Adrenal gland (tissue), 12 donors: ENCODE data around the gene RASGRF2. TPM values are rescaled to one million over a fixed set of nuclear protein-coding genes. Genes with fewer than 3 reads are reported as not detected.

Experiments
- DNase-seq, 7 donors: peaks; one replicate each; pipeline ENCODE4 v3.0.0-alpha.2; 2019 to 2020
- H3K27ac ChIP-seq, 5 donors: fragments of 200-600 bp; sonication (generic) in 4 of 5; 1 replicate in 3 of 5; 2 replicates in 2 of 5; pipeline versions ENCODE4 v1.5.1 to v1.8.0; 2016 to 2020; ENCODE audit warnings: mild to moderate bottlenecking in 1 of 5
- H3K27me3 ChIP-seq: fragments of 200-600 bp; 2 replicates; pipeline ENCODE4 v1.8.0; 2021
- H3K36me3 ChIP-seq, 2 donors: fragments of 200-600 bp; replicated peaks in 1 of 2; 1 replicate in 1 of 2; 2 replicates in 1 of 2; pipeline versions ENCODE4 v1.5.1 to v1.8.0; 2018 to 2022
- H3K4me1 ChIP-seq, 2 donors: fragments of 200-600 bp; replicated peaks in 1 of 2; 1 replicate in 1 of 2; 2 replicates in 1 of 2; pipeline versions ENCODE4 v1.5.1 to v1.8.0; 2018 to 2021
- H3K4me3 ChIP-seq, 4 donors: fragments of 200-600 bp; sonication (generic) in 3 of 4; one replicate each; pipeline ENCODE4 v1.5.1; 2016 to 2018
- H3K9me3 ChIP-seq, 3 donors: fragments of 200-600 bp; sonication (generic) in 1 of 3; replicated peaks in 1 of 3; 1 replicate in 2 of 3; 2 replicates in 1 of 3; pipeline versions ENCODE4 v1.5.1 to v1.8.0; 2016 to 2021
- POLR2A ChIP-seq, 2 donors: fragments of 450-650 bp; IDR thresholded peaks; one replicate each; pipeline ENCODE4 v1.6.1; 2017; ENCODE audit warnings: antibody characterized with exemption in 2 of 2, mild to moderate bottlenecking in 2 of 2, moderate library complexity in 1 of 2
- WGBS, 4 donors: extraction: QIAGEN DNeasy Blood & Tissue Kit in 2 of 4; methylation state at CpG; one replicate each; pipeline versions ENCODE4 v1.1.5 to v1.1.7; 2013 to 2017; 5-methylcytosine and 5-hydroxymethylcytosine counted together
- intact Hi-C, 2 donors: fragments of 100-400 bp; cut with DNase I; formaldehyde crosslinking; loops; one replicate each; pipeline versions ENCODE4 v1.14.1 to v1.15.0; 2022 to 2023
- polyA plus RNA-seq, 3 donors: library from polyadenylated mRNA; stranded (reverse); fragments of 200-250 nt in 2 of 3; fragments of 350-450 nt in 1 of 3; fragmentation: Illumina TruSeq in 1 of 3; extraction: RNeasy Lipid Tissue Mini Kit (QIAGEN cat#74804) in 1 of 3; gene quantifications; one replicate each; pipeline ENCODE4 v1.2.3, GENCODE V29; 2013 to 2014
- total RNA-seq, 9 donors: library from RNA; depleted of rRNA in 4 of 9; stranded (reverse); fragments of >200 nt in 4 of 9; fragments of 120-200 nt in 1 of 9; fragmentation: NEBNext Ultra II Directional in 1 of 9; extraction: Animal tissue kit (Norgen Biotek cat#: 25700) in 1 of 9; gene quantifications; one replicate each; pipeline versions ENCODE4 v1.1.0 to v1.2.4, GENCODE V29; 2013 to 2023
- TF ChIP-seq, protein P1 (sequence below), 6 experiments: fragments of 450-650 bp in 4 of 6; fragments of 200-600 bp in 2 of 6; sonication (generic) in 1 of 6; IDR thresholded peaks; 1 replicate in 5 of 6; 2 replicates in 1 of 6; pipeline versions ENCODE4 v1.5.1 to v1.8.0; 2016 to 2021; ENCODE audit warnings: antibody characterized with exemption in 6 of 6, mild to moderate bottlenecking in 2 of 6, moderate library complexity in 1 of 6
- donor health status: healthy with polysubstance abuse.
- donor health status: Bipolar disorder and iron deficiency.
- donor health status: DM: yes; HTN: yes; CAD: no.
- donor health status: DM: no; HTN: no; CAD: no.
- donor health status: DM: no; HTN: no; CAD: no.
- donor health status: DM: yes; HTN: yes; CAD: no.

The RASGRF2 gene
- total and polyA plus RNA-seq, 12 donors, result 0.33 to 5.7 (median 2.4) TPM

DNA sequence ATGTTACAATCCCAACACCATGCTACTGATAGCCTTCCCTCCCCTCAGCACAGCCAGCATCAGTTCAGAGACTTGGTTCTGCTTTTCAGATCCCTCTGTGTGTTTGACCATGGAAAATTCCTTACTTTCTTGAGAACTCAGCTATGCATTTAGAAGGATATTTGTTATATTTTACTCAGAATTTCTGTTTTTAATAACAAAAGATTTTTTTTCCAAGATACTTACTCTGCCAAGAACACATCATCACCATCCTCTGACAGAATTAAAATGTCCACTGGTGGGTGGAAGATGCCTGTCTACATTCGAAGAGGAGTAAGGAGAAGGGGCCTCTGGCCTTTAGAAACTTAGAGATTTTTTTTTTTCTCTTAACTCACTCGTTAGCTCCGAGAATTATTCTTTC is 216.9 kb downstream of the RASGRF2 start:
- intact Hi-C loops, result no loop called here
- H3K4me3 ChIP-seq, result no peak overlapping the region
- WGBS, 4 donors, result 57 to 70% (median 60%) methylated on average over 3 of the region's 3 CpGs
- no peak overlapping the region for H3K27ac ChIP-seq
- no peaks in the 10 kb centered on the region for H3K27me3 ChIP-seq
- TF ChIP-seq, protein P1, sequence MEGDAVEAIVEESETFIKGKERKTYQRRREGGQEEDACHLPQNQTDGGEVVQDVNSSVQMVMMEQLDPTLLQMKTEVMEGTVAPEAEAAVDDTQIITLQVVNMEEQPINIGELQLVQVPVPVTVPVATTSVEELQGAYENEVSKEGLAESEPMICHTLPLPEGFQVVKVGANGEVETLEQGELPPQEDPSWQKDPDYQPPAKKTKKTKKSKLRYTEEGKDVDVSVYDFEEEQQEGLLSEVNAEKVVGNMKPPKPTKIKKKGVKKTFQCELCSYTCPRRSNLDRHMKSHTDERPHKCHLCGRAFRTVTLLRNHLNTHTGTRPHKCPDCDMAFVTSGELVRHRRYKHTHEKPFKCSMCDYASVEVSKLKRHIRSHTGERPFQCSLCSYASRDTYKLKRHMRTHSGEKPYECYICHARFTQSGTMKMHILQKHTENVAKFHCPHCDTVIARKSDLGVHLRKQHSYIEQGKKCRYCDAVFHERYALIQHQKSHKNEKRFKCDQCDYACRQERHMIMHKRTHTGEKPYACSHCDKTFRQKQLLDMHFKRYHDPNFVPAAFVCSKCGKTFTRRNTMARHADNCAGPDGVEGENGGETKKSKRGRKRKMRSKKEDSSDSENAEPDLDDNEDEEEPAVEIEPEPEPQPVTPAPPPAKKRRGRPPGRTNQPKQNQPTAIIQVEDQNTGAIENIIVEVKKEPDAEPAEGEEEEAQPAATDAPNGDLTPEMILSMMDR (IDR thresholded peaks at IDR 0.05), result no peak
- TF ChIP-seq POLR2A (IDR thresholded peaks at IDR 0.05), result no peak
- H3K4me1 ChIP-seq, result no peaks in the 10 kb centered on the region
- no peaks in the 10 kb centered on the region for H3K9me3 ChIP-seq
- no peaks in the 10 kb centered on the region for H3K36me3 ChIP-seq
- DNase-seq, result no peak

DNA sequence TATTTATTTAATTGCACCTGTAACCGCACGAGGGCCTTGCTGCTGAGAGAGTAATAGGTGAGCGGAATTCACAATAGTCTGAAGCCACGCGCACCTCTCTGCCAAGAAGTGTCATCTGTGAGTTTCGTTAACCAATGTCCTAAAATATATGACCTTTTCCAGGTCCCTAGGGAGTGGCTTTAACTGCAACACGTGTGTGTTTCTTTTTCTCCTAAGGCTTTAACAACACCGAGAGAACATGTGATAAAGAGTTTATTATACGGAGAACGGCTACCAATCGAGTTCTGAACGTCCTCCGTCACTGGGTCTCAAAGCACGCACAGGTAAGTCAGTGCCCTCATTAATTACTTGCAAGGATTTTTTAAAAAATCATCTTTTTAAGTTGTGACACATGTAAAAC is 219.8 kb downstream of the RASGRF2 start:
- TF ChIP-seq, protein P1 (IDR thresholded peaks at IDR 0.05), result no peak
- TF ChIP-seq POLR2A (IDR thresholded peaks at IDR 0.05), result no peak
- no peak overlapping the region for H3K27ac ChIP-seq
- no peak overlapping the region for H3K4me3 ChIP-seq
- DNase-seq, result no peak
- H3K4me1 ChIP-seq, result no peaks in the 10 kb centered on the region
- intact Hi-C loops, result no loop called here
- H3K36me3 ChIP-seq, result no peaks in the 10 kb centered on the region
- no peaks in the 10 kb centered on the region for H3K9me3 ChIP-seq
- H3K27me3 ChIP-seq, result no peaks in the 10 kb centered on the region
- WGBS, 4 donors, result 81 to 87% (median 85%) methylated on average over 14 of the region's 14 CpGs

DNA sequence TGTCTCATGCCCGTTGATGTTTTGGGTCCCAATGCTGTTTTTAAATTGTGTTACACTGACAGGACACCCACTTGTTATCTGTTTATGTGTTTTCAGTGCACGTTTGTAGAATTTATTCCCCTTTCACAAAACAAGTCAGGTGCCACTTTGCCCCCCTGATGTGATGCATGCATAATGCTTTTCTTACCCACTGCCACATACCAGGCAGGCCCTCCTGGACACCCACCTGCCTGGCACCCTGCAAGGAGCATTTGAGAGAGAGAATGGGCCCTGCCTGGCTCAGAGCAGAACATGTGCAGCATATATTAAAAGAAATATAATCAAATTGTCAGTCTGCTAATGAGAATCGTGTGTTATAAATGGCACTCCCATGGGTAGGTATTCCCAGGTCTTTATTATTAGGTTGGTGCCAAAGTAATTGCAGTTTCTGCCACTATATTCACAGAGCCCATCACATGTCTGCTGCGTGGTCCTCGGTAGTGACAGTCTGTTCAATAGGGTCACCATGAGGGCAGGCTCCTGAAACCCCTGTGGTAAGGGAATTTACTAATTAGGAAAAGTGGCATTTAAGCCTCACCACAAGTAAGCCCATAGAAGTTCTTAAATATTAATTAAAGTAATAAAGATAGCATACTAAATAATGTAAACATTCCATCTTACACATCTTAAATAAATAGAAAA is 220.8 kb downstream of the RASGRF2 start:
- no peak for TF ChIP-seq POLR2A (IDR thresholded peaks at IDR 0.05)
- TF ChIP-seq, protein P1 (IDR thresholded peaks at IDR 0.05), result no peak
- H3K9me3 ChIP-seq, result no peaks in the 10 kb centered on the region
- no peak overlapping the region for H3K27ac ChIP-seq
- no peaks in the 10 kb centered on the region for H3K4me1 ChIP-seq
- H3K4me3 ChIP-seq, result no peak overlapping the region
- intact Hi-C loops, result no loop called here
- 69 to 77% (median 74%) methylated on average over 5 of the region's 5 CpGs for WGBS, 4 donors
- H3K27me3 ChIP-seq, result no peaks in the 10 kb centered on the region
- no peaks in the 10 kb centered on the region for H3K36me3 ChIP-seq
- no peak for DNase-seq

DNA sequence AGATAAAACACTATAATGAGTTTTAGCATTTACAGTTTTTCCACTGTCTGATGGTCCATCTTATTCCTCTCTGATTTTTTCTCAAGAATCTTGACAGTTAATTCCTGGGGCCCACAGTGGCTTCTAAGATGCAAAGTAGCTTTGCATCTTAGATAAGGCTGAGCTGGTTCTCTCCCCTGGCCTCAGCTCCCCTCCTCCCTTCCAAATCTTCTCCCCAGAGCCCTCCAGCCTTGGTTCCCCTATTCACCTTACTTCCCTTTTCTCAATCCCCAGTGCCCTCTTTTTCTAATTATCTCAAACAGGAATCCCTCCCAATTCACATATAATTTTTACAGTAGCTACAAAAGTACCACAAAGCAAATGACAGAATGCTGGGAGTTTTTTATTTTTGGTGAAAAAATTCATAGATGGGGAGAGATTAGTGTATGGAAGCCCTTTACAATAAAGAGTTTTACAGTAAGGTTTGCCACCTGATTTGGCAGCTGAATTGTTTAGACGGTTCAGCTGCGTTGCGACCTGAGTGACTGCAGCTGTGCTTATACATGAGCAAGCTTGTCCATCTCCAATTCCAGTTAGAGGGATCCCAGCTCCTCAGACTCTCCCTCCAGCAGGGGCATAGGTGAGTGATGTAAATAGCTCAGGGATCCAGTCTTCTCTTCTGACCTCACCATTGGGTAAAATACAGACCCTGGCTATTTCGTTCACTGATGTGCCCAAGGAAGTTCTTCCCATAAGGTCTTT is 221.6 kb downstream of the RASGRF2 start:
- no peak for DNase-seq
- WGBS, 4 donors, result 82 to 90% (median 87%) methylated on average over 4 of the region's 4 CpGs
- H3K4me1 ChIP-seq, result no peaks in the 10 kb centered on the region
- no peak overlapping the region for H3K27ac ChIP-seq
- TF ChIP-seq, protein P1 (IDR thresholded peaks at IDR 0.05), result no peak
- TF ChIP-seq POLR2A (IDR thresholded peaks at IDR 0.05), result no peak
- H3K36me3 ChIP-seq, result no peaks in the 10 kb centered on the region
- H3K9me3 ChIP-seq, result no peaks in the 10 kb centered on the region
- no peak overlapping the region for H3K4me3 ChIP-seq
- intact Hi-C loops, result no loop called here
- no peaks in the 10 kb centered on the region for H3K27me3 ChIP-seq
